Left colon (tissue), 2 donors: ENCODE data around the gene ACVR1C. TPM values are rescaled to one million over a fixed set of nuclear protein-coding genes. Genes with fewer than 3 reads are reported as not detected.

ENCODE experiments used
- total RNA-seq, 2 donors: library from RNA; stranded (reverse); fragmentation: NEBNext Ultra II Directional; extraction: Animal tissue kit (Norgen Biotek cat#: 25700); gene quantifications; one replicate each; pipeline ENCODE4 v1.2.1, GENCODE V29; 2021
- donor health status: DM: no; HTN: no; CAD: no.
- donor health status: DM: yes; HTN: yes; CAD: no.

The ACVR1C gene
- total RNA-seq, 2 donors from 2014 or later = 14.6 to 15.7 TPM

Other genes with a start within 250 kb of the ACVR1C start
- 1 to 10 TPM; 5.1 to 6.6 TPM for gene CYTIP, start 184.8 kb downstream of the ACVR1C start, total RNA-seq
- gene ACVR1, start 247.5 kb upstream of the ACVR1C start, total RNA-seq = 10 to 100 TPM; 13.6 to 19.1 TPM